Measurements from ENCODE around the gene SLC47A2. TPM values are rescaled to one million over a fixed set of nuclear protein-coding genes. Genes with fewer than 3 reads are reported as not detected.

The SLC47A2 gene
- total and polyA plus RNA-seq, 2 of the 13 experiments (the other 11 are each of a cell fraction or from before 2014, with no cell fraction given) = 0.04 TPM; not detected in 1

DNA sequence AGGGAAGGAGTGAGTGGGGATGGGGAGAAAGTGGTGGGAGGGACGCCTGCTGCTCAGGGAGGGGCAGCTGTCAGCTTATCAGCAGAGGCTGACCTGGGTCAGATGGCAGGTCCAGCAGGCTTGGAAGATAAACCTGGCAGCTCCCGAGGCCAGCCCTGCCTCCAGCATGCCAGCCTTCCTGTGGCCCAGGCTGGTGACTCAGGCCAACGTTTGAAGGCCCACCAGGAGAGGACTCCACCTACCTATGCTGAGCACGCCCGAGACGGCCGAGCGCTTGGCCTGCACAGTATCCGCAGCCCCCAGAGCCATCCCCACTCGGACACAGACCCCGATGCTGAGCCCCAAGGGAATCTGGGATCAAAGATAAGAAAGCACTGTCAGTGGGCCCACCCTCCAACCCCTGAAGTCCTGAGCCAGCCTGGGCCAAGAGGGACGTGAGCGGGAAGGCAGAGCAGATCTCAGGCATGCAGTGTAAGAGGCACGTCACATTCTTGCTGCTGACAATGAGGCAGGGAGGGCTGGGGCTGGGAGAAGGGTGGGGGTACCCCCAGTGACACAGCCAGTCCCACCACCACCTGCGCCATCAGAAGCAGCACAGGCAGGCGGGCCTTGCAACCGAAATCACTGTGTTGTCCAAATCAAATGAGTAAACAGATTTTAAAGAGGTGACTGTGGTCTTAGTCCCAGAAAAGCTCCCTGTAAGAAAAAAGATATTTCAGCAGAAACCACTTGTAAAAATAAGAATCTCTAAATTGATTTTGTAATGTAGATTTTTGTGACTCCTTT is 12.4 kb downstream of the SLC47A2 start (continued):
- TF ChIP-seq ZNF556 (CRISPR knock-in tag; IDR thresholded peaks at IDR 0.05; ENCODE audit: borderline replicate concordance) = 0 out of 2 replicates have a peak, but pooled peaks have one; percentile 54
- no peak for TF ChIP-seq RNF2 (conservative IDR thresholded peaks at IDR 0.05; ENCODE audit: low read depth)
- TF ChIP-seq, protein P1, sequence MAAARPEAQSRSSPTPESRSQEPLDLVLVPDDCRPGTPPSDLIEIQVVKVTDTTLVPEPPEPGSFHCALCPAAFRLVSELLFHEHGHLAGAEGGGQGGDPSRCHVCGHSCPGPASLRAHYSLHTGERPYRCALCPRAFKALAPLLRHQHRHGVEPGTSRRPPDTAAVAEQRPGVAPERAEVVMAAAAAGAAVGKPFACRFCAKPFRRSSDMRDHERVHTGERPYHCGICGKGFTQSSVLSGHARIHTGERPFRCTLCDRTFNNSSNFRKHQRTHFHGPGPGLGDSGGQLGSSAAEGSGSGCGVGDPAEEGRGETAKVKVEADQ (CRISPR knock-in tag; IDR thresholded peaks at IDR 0.05; ENCODE audit: borderline replicate concordance) = no peak
- TF ChIP-seq CREM (IDR thresholded peaks at IDR 0.05) = no peak
- no peak for TF ChIP-seq CREM (CRISPR knock-in tag; IDR thresholded peaks at IDR 0.05)
- TF ChIP-seq ZEB1 (IDR thresholded peaks at IDR 0.05; ENCODE audit: insufficient replicate concordance, low read depth) = no peak
- TF ChIP-seq, protein P2, sequence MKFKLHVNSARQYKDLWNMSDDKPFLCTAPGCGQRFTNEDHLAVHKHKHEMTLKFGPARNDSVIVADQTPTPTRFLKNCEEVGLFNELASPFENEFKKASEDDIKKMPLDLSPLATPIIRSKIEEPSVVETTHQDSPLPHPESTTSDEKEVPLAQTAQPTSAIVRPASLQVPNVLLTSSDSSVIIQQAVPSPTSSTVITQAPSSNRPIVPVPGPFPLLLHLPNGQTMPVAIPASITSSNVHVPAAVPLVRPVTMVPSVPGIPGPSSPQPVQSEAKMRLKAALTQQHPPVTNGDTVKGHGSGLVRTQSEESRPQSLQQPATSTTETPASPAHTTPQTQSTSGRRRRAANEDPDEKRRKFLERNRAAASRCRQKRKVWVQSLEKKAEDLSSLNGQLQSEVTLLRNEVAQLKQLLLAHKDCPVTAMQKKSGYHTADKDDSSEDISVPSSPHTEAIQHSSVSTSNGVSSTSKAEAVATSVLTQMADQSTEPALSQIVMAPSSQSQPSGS (CRISPR knock-in tag; IDR thresholded peaks at IDR 0.05) = no peak
- TF ChIP-seq ZFP62 (CRISPR knock-in tag; IDR thresholded peaks at IDR 0.05) = no peak
- TF ChIP-seq ZNF782 (CRISPR knock-in tag; IDR thresholded peaks at IDR 0.05; ENCODE audit: borderline replicate concordance) = no peak
- no peak for TF ChIP-seq ATF7 (IDR thresholded peaks at IDR 0.05)
- TF ChIP-seq ATF7 (CRISPR knock-in tag; IDR thresholded peaks at IDR 0.05) = 0 out of 2 replicates have a peak, but pooled peaks have one; percentile 30
- TF ChIP-seq, protein P3, sequence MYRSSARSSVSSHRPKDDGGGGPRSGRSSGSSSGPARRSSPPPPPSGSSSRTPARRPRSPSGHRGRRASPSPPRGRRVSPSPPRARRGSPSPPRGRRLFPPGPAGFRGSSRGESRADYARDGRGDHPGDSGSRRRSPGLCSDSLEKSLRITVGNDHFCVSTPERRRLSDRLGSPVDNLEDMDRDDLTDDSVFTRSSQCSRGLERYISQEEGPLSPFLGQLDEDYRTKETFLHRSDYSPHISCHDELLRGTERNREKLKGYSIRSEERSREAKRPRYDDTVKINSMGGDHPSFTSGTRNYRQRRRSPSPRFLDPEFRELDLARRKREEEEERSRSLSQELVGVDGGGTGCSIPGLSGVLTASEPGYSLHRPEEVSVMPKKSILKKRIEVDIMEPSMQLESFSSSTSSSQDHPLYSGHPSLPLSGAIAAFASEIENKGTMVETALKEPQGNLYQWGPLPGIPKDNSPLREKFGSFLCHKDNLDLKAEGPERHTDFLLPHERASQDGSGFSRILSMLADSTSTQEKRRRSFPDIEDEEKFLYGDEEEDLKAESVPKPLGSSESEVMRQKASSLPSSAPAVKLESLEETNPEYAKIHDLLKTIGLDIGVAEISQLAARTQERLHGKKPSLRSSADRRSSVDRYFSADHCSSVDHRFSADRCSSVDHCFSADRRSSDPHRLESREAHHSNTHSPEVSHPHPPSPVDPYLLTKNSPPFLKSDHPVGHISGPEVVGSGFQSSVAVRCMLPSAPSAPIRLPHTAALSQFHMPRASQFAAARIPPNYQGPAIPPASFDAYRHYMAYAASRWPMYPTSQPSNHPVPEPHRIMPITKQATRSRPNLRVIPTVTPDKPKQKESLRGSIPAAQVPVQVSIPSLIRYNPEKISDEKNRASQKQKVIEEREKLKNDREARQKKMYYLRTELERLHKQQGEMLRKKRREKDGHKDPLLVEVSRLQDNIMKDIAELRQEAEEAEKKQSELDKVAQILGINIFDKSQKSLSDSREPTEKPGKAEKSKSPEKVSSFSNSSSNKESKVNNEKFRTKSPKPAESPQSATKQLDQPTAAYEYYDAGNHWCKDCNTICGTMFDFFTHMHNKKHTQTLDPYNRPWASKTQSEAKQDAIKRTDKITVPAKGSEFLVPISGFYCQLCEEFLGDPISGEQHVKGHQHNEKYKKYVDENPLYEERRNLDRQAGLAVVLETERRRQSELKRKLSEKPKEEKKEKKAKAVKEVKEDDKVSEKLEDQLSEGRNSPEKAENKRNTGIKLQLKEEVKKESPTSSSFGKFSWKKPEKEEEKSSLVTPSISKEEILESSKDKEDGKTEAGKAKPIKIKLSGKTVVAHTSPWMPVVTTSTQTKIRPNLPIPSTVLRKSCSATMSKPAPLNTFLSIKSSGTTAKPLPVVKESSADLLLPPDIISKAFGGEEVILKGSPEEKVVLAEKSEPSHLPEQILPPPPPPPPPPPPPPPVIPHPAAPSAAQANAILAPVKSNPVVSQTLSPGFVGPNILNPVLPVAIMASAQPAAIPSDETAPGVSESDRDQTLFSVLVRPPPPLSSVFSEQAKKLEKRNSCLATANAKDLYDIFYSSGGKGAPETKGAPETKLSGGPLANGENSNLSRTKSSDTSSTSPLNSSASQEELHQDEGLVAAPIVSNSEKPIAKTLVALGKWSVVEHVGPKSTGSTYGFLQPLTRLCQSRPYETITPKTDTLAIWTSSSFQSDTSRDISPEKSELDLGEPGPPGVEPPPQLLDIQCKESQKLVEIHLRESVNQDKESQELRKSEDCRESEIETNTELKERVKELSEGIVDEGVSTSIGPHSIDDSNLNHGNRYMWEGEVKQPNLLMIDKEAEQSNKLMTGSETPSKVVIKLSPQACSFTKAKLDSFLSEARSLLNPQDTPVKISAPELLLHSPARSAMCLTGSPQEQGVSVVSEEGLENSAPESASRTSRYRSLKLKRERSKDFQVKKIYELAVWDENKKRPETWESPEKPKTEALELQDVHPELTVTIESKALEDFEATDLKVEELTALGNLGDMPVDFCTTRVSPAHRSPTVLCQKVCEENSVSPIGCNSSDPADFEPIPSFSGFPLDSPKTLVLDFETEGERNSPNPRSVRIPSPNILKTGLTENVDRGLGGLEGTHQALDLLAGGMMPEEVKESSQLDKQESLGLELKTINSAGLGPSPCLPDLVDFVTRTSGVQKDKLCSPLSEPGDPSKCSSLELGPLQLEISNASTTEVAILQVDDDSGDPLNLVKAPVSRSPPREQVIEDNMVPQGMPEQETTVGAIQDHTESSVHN (CRISPR knock-in tag; IDR thresholded peaks at IDR 0.05) = no peak
- TF ChIP-seq RFXANK (CRISPR knock-in tag; IDR thresholded peaks at IDR 0.05) = no peak
- TF ChIP-seq WIZ (CRISPR knock-in tag; IDR thresholded peaks at IDR 0.05) = no peak
- TF ChIP-seq, protein P4, sequence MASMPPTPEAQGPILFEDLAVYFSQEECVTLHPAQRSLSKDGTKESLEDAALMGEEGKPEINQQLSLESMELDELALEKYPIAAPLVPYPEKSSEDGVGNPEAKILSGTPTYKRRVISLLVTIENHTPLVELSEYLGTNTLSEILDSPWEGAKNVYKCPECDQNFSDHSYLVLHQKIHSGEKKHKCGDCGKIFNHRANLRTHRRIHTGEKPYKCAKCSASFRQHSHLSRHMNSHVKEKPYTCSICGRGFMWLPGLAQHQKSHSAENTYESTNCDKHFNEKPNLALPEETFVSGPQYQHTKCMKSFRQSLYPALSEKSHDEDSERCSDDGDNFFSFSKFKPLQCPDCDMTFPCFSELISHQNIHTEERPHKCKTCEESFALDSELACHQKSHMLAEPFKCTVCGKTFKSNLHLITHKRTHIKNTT (CRISPR knock-in tag; IDR thresholded peaks at IDR 0.05) = no peak
- no peak for TF ChIP-seq ZNF652 (CRISPR knock-in tag; IDR thresholded peaks at IDR 0.05; ENCODE audit: borderline replicate concordance, low read depth)
- TF ChIP-seq POLR2A (IDR thresholded peaks at IDR 0.05; ENCODE audit: insufficient read depth in 1 of 2, low read depth in 2 of 2, low read length in 2 of 2) = no peak
- peak; percentile 33; the same call in 1 of the 2 replicates for TF ChIP-seq RAD21 (CRISPR knock-in tag; IDR thresholded peaks at IDR 0.05)
- no peak for TF ChIP-seq ZFP41 (CRISPR knock-in tag; IDR thresholded peaks at IDR 0.05; ENCODE audit: borderline replicate concordance)
